IMR-90 (cell line): Measurements from ENCODE around the gene PLD3. TPM values are rescaled to one million over a fixed set of nuclear protein-coding genes. Genes with fewer than 3 reads are reported as not detected.
A peak's percentile ranks its signal among the peaks of the same experiment; 100 is the strongest.

Experiments used
- ATAC-seq: fragments of 200-7000 bp; cut with Tn5 transposase; 2 replicates; pipeline ENCODE4 v1.9.1; 2020; ENCODE audit warnings: low read depth, mild to moderate bottlenecking, moderate library complexity
- BruUV-seq: library from RNA; stranded (reverse); fragments of 400-500 nt; replicated peaks from 2 replicates; lab custom pipeline; 2021; lab: Mats Ljungman, UMichigan
- CTCF ChIA-PET: fragments of 300-600 bp; formaldehyde crosslinking; extraction: SDS; loops from one replicate; lab custom pipeline; 2021; ENCODE audit warnings: antibody characterized with exemption; lab: Yijun Ruan, JAX
- POLR2A ChIA-PET: fragments of 300-600 bp; sonication (Branson Sonifier 250); formaldehyde crosslinking; loops from one replicate; lab custom pipeline; 2022; ENCODE audit warnings: antibody characterized with exemption; ENCODE audit not compliant: unreplicated experiment; lab: Charles Lee
- DNase-seq: peaks from one replicate; pipeline ENCODE4 v3.0.0; 2013
- H2AFZ ChIP-seq: replicated peaks from 2 replicates; pipeline ENCODE3; 2013; ENCODE audit warnings: low read length, mild to moderate bottlenecking; ENCODE audit not compliant: poor library complexity
- H2AK5ac ChIP-seq: 2 replicates; pipeline ENCODE4 v1.6.1; 2013; ENCODE audit warnings: low read depth, low read length, inconsistent platforms
- H2AK9ac ChIP-seq: replicated peaks from 2 replicates; pipeline ENCODE3; 2013; ENCODE audit warnings: mild to moderate bottlenecking, low read depth, low read length, moderate library complexity; ENCODE audit not compliant: poor library complexity
- H2BK120ac ChIP-seq: 2 replicates; pipeline ENCODE4 v1.6.1; 2013; ENCODE audit warnings: low read depth, low read length, inconsistent platforms
- H2BK15ac ChIP-seq: 3 replicates; pipeline ENCODE4 v1.6.1; 2013; ENCODE audit warnings: low read depth, low read length, inconsistent platforms
- H2BK20ac ChIP-seq: 2 replicates; pipeline ENCODE4 v1.6.1; 2013; ENCODE audit warnings: low read depth, mild to moderate bottlenecking, inconsistent platforms, low read length, moderate library complexity
- H2BK5ac ChIP-seq: 2 replicates; pipeline ENCODE4 v1.6.1; 2013; ENCODE audit warnings: mild to moderate bottlenecking, low read depth, low read length, inconsistent platforms; ENCODE audit not compliant: poor library complexity, severe bottlenecking
- H3K14ac ChIP-seq: replicated peaks from 2 replicates; pipeline ENCODE4 v1.6.1; 2013; ENCODE audit warnings: low read depth, low read length, inconsistent platforms
- H3K18ac ChIP-seq: 2 replicates; pipeline ENCODE4 v1.6.1; 2013; ENCODE audit warnings: low read depth, low read length, control low read depth
- H3K23ac ChIP-seq: 2 replicates; pipeline ENCODE4 v1.6.1; 2013; ENCODE audit warnings: low read depth, low read length, inconsistent platforms
- H3K27ac ChIP-seq: 2 replicates; pipeline ENCODE4 v1.5.1; 2013; ENCODE audit warnings: mild to moderate bottlenecking, control low read depth, low read length; ENCODE audit not compliant: insufficient read depth
- H3K27me3 ChIP-seq: 2 replicates; pipeline ENCODE4 v1.6.1; 2013; ENCODE audit warnings: low read length; ENCODE audit not compliant: control insufficient read depth, insufficient read depth
- H3K36me3 ChIP-seq: 2 replicates; pipeline ENCODE4 v1.6.1; 2013; ENCODE audit warnings: low read length, mixed read lengths; ENCODE audit not compliant: control insufficient read depth, insufficient read depth
- H3K4ac ChIP-seq: 2 replicates; pipeline ENCODE4 v1.6.1; 2013; ENCODE audit warnings: low read depth, low read length, inconsistent platforms
- H3K4me1 ChIP-seq: 2 replicates; pipeline ENCODE4 v1.6.1; 2013; ENCODE audit warnings: low read length, mixed read lengths; ENCODE audit not compliant: control insufficient read depth, insufficient read depth
- H3K4me2 ChIP-seq: 2 replicates; pipeline ENCODE4 v1.6.1; 2013; ENCODE audit warnings: low read depth, mild to moderate bottlenecking, control low read depth, low read length, moderate library complexity
- H3K4me3 ChIP-seq: 2 replicates; pipeline ENCODE4 v1.5.1; 2013; ENCODE audit warnings: low read depth, mild to moderate bottlenecking, control low read depth, low read length, moderate library complexity; ENCODE audit not compliant: insufficient read depth
- H3K56ac ChIP-seq: 2 replicates; pipeline ENCODE4 v1.6.1; 2013; ENCODE audit warnings: low read length, inconsistent platforms; ENCODE audit not compliant: insufficient read depth; ENCODE audit errors: extremely low read depth
- H3K79me1 ChIP-seq, 2 experiments: 2 replicates each; pipeline ENCODE4 v1.6.1; 2013; ENCODE audit warnings: low read length in 2 of 2, inconsistent platforms in 1 of 2, low read depth in 1 of 2
- H3K9ac ChIP-seq: 2 replicates; pipeline ENCODE4 v1.6.1; 2013; ENCODE audit warnings: low read depth, low read length, control low read depth
- H3K9me1 ChIP-seq: 2 replicates; pipeline ENCODE4 v1.6.1; 2013; ENCODE audit warnings: low read length, inconsistent platforms; ENCODE audit not compliant: insufficient read depth
- H3K9me3 ChIP-seq: 2 replicates; pipeline ENCODE4 v1.6.1; 2013; ENCODE audit warnings: low read length; ENCODE audit not compliant: control insufficient read depth, insufficient read depth
- H4K20me1 ChIP-seq: 2 replicates; pipeline ENCODE4 v1.6.1; 2013; ENCODE audit warnings: low read length, inconsistent platforms; ENCODE audit not compliant: insufficient read depth
- H4K5ac ChIP-seq: 2 replicates; pipeline ENCODE4 v1.6.1; 2013; ENCODE audit warnings: mild to moderate bottlenecking, low read depth, low read length, control low read depth
- H4K8ac ChIP-seq, 2 experiments: 2 replicates each; pipeline ENCODE4 v1.6.1; 2013; ENCODE audit warnings: low read depth in 2 of 2, low read length in 2 of 2, control low read depth in 1 of 2, inconsistent platforms in 1 of 2
- H4K91ac ChIP-seq: 2 replicates; pipeline ENCODE4 v1.6.1; 2013; ENCODE audit warnings: low read depth, low read length, inconsistent platforms; ENCODE audit not compliant: insufficient read depth
- BHLHE40 ChIP-seq: fragments of 150-350 bp; IDR thresholded peaks from 2 replicates; pipeline ENCODE4 v1.6.1; 2016; ENCODE audit warnings: mild to moderate bottlenecking, low read depth, low read length
- CEBPB ChIP-seq: IDR thresholded peaks from 2 replicates; pipeline ENCODE4 v1.6.1; 2012; ENCODE audit warnings: low read depth, low read length, improper control_type of control experiment
- CHD1 ChIP-seq: IDR thresholded peaks from 2 replicates; pipeline ENCODE4 v1.6.1; 2012; ENCODE audit warnings: low read depth, low read length, improper control_type of control experiment
- ELK1 ChIP-seq: fragments of 150-350 bp; IDR thresholded peaks from 2 replicates; pipeline ENCODE4 v1.6.1; 2016; ENCODE audit warnings: low read depth, mild to moderate bottlenecking, low read length, moderate library complexity, borderline replicate concordance
- MAFK ChIP-seq: IDR thresholded peaks from 2 replicates; pipeline ENCODE4 v1.6.1; 2012; ENCODE audit warnings: low read depth, low read length, improper control_type of control experiment
- MAZ ChIP-seq: IDR thresholded peaks from 2 replicates; pipeline ENCODE4 v1.6.1; 2012; ENCODE audit warnings: low read depth, mild to moderate bottlenecking, low read length, improper control_type of control experiment, moderate library complexity, borderline replicate concordance
- MXI1 ChIP-seq: IDR thresholded peaks from 2 replicates; pipeline ENCODE4 v1.6.1; 2012; ENCODE audit warnings: low read depth, mild to moderate bottlenecking, low read length, moderate library complexity, borderline replicate concordance
- POLR2A ChIP-seq: IDR thresholded peaks from 2 replicates; pipeline ENCODE4 v1.6.1; 2012; ENCODE audit warnings: mild to moderate bottlenecking, low read depth, low read length
- RAD21 ChIP-seq: IDR thresholded peaks from 2 replicates; pipeline ENCODE4 v1.6.1; 2012; ENCODE audit warnings: low read length, improper control_type of control experiment
- RCOR1 ChIP-seq: IDR thresholded peaks from 2 replicates; pipeline ENCODE4 v1.6.1; 2012; ENCODE audit warnings: mild to moderate bottlenecking, low read length, improper control_type of control experiment; ENCODE audit not compliant: insufficient replicate concordance
- WGBS, 2 experiments: methylation state at CpG; one replicate each; pipeline versions ENCODE4 v1.1.5 to v1.1.7; 2013; ENCODE audit warnings: missing lambda C conversion rate in 2 of 2; ENCODE audit not compliant: insufficient read length in 1 of 2; ENCODE audit errors: extremely low coverage in 2 of 2; 5-methylcytosine and 5-hydroxymethylcytosine counted together
- dilution Hi-C: fragments of 300-500 bp; cut with HindIII; formaldehyde crosslinking; loops from one replicate; pipeline ENCODE4 v1.14.3; 2018; ENCODE audit warnings: low sequenced_read_pairs; ENCODE audit not compliant: unreplicated experiment
- in situ Hi-C: fragments of 300-500 bp; cut with MboI; formaldehyde crosslinking; loops from 3 replicates; pipeline ENCODE4 v1.14.3; 2019; ENCODE audit warnings: low sequenced_read_pairs, inconsistent platforms, mixed read lengths
- intact Hi-C: fragments of 100-400 bp; cut with micrococcal nuclease; formaldehyde crosslinking; loops from 2 replicates; pipeline ENCODE4 v1.10.0; 2022
- polyA plus RNA-seq, 3 experiments: library from polyadenylated mRNA; depleted of rRNA; stranded (reverse); fragments of >200 nt; gene quantifications; 2 replicates each; pipeline ENCODE4 v1.2.3, GENCODE V29; 2012; ENCODE audit warnings: low replicate concordance in 1 of 3
- total RNA-seq: library from RNA; depleted of rRNA; stranded (reverse); fragments of >200 nt; gene quantifications from 2 replicates; pipeline ENCODE4 v1.2.3, GENCODE V29; 2012
- TF ChIP-seq, protein P1 (sequence below): fragments of 150-350 bp; IDR thresholded peaks from 2 replicates; pipeline ENCODE4 v1.6.1; 2017; ENCODE audit warnings: mild to moderate bottlenecking, antibody characterized with exemption, low read length, low read depth
- TF ChIP-seq, protein P2 (sequence below): conservative IDR thresholded peaks from 2 replicates; pipeline ENCODE4 v1.5.1; 2012; ENCODE audit warnings: mild to moderate bottlenecking, low read depth, low read length, improper control_type of control experiment

The PLD3 gene
- total and polyA plus RNA-seq, 2 of the 4 experiments (the other 2 are of a cell fraction): 117 to 665 TPM

- no peak for TF ChIP-seq MAZ
Measured at GRCh38 chr19:40393894-40394815, 45.7 kb downstream of the PLD3 start (continued).

DNA sequence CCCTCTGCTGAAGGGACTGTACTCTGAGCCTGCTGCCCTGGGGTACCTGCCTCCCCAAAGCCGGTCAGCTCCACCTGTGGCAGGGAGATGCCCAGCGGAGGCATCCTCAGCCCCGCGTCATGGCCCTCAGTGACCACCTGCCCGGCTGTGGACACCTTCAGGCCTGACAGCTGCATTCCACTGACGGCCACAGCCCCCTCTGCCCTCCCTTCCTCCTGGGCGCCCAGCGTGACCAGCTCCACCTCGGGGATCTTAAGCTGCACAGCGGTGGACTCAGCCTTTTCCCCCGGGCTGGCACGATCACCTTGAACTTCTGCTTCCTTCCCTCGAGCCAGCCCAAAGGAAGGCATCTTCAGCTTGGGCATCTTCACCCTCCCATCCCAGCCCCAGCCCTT lies 46.3 kb downstream of the PLD3 start:
- H2BK20ac ChIP-seq: no peak overlapping the region
- no peaks in the 10 kb centered on the region for H3K27me3 ChIP-seq
- intact Hi-C loops: no loop called here
- no peak overlapping the region for H4K5ac ChIP-seq
- dilution Hi-C loops: no loop called here
- ATAC-seq: no peak
- H3K18ac ChIP-seq: no peak overlapping the region
- no peaks in the 10 kb centered on the region for H3K36me3 ChIP-seq
- BruUV-seq: no TSS peak
- H3K56ac ChIP-seq: no peak overlapping the region
- H3K4ac ChIP-seq: no peak overlapping the region
- no peaks in the 10 kb centered on the region for H4K20me1 ChIP-seq
- ChIA-PET POLR2A (no interaction called here), CTCF (no interaction called here)
- no peaks in the 10 kb centered on the region for H3K9me3 ChIP-seq
- H3K9me1 ChIP-seq: no peaks in the 10 kb centered on the region
- no peak overlapping the region for H4K8ac ChIP-seq
- H3K14ac ChIP-seq: no peak overlapping the region
- H4K91ac ChIP-seq: no peak overlapping the region
- in situ Hi-C loops: no loop called here
- H2AK9ac ChIP-seq: peak overlapping the region; percentile 55
- H3K79me1 ChIP-seq: 0 out of 4 replicates have a peak, but pooled peaks cover 0 to 3% of the 10 kb centered on the region in 2 experiments
- no peak overlapping the region for H2BK15ac ChIP-seq
- H2BK5ac ChIP-seq: no peak overlapping the region
- no peak overlapping the region for H2BK120ac ChIP-seq
- H3K23ac ChIP-seq: no peak overlapping the region
- no peak overlapping the region for H3K4me2 ChIP-seq
- DNase-seq: no peak
- no peak overlapping the region for H3K4me3 ChIP-seq
- no peaks in the 10 kb centered on the region for H3K4me1 ChIP-seq
- H3K27ac ChIP-seq: no peak overlapping the region
- no peak overlapping the region for H2AFZ ChIP-seq
- H3K9ac ChIP-seq: no peak overlapping the region
- WGBS, 2 experiments: 73% methylated on average over 10 of the region's 13 CpGs; no CpG with 5 or more reads in 1 of the 2 experiments
- no peak overlapping the region for H2AK5ac ChIP-seq
- no peak for TF ChIP-seq ELK1
- TF ChIP-seq MAFK: no peak
- TF ChIP-seq MAZ: no peak
- no peak for TF ChIP-seq RCOR1
- TF ChIP-seq, protein P1, sequence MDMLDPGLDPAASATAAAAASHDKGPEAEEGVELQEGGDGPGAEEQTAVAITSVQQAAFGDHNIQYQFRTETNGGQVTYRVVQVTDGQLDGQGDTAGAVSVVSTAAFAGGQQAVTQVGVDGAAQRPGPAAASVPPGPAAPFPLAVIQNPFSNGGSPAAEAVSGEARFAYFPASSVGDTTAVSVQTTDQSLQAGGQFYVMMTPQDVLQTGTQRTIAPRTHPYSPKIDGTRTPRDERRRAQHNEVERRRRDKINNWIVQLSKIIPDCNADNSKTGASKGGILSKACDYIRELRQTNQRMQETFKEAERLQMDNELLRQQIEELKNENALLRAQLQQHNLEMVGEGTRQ: no peak
- TF ChIP-seq MXI1: no peak
- TF ChIP-seq, protein P2, sequence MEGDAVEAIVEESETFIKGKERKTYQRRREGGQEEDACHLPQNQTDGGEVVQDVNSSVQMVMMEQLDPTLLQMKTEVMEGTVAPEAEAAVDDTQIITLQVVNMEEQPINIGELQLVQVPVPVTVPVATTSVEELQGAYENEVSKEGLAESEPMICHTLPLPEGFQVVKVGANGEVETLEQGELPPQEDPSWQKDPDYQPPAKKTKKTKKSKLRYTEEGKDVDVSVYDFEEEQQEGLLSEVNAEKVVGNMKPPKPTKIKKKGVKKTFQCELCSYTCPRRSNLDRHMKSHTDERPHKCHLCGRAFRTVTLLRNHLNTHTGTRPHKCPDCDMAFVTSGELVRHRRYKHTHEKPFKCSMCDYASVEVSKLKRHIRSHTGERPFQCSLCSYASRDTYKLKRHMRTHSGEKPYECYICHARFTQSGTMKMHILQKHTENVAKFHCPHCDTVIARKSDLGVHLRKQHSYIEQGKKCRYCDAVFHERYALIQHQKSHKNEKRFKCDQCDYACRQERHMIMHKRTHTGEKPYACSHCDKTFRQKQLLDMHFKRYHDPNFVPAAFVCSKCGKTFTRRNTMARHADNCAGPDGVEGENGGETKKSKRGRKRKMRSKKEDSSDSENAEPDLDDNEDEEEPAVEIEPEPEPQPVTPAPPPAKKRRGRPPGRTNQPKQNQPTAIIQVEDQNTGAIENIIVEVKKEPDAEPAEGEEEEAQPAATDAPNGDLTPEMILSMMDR: no peak
- no peak for TF ChIP-seq BHLHE40
- no peak for TF ChIP-seq POLR2A
- TF ChIP-seq CEBPB: no peak
- TF ChIP-seq RAD21: no peak
- TF ChIP-seq CHD1: no peak
